ENCODE results near the gene AGAP5. TPM values are rescaled to one million over a fixed set of nuclear protein-coding genes. Genes with fewer than 3 reads are reported as not detected.
"Not testable (repeated sequence)": the region's sequence is repeated elsewhere in the genome, so short reads cannot be mapped to it uniquely, and the experiment has no call there.

The AGAP5 gene
- total and polyA plus RNA-seq, 2 of the 8 experiments (the other 6 are each of a cell fraction or from before 2014, with no cell fraction given) = 5.4 to 6.0 TPM

DNA sequence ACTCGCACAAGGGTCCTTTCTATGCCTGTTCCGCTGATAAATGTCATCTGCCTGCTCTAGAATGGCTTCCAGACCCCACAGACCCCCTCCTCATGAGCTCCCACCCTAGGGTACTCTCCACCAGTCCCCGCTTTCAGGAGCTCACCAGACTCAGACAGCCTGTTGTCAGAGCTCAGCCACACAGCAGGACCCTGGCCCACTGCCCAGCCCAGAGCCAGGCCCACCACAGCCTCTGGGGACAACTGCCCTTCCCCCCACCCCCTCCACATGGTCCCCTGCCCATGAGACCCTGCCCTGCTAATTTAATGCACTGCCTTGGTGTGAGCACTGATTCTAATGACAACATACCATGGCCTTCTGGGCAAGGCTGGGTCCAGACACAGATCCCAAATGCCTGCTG is 32.3 kb downstream of the AGAP5 start:
- H3K4ac ChIP-seq (replicated peaks; ENCODE audit: insufficient read length, low read depth, low read length); H4K20me1 ChIP-seq (replicated peaks in 1 of 2; ENCODE audit: control insufficient read depth in 1 of 2, insufficient read depth in 2 of 2, low read length in 2 of 2); H3K4me2 ChIP-seq (ENCODE audit: insufficient read depth in 1 of 2, low read depth in 2 of 2, low read length in 2 of 2); H2BK12ac ChIP-seq (ENCODE audit: low read depth, low read length); H2BK120ac ChIP-seq (replicated peaks; ENCODE audit: low read depth, low read length); H2AFZ ChIP-seq (ENCODE audit: low read length); H3K9me3 ChIP-seq (ENCODE audit: insufficient read depth in 2 of 2, low read depth in 1 of 2, low read length in 1 of 2); H2BK20ac ChIP-seq (ENCODE audit: low read length); DNase-seq (ENCODE audit: low read depth in 1 of 2, low spot score in 2 of 2); H4K91ac ChIP-seq (replicated peaks; ENCODE audit: insufficient read length, low read length); H3K56ac ChIP-seq (replicated peaks; ENCODE audit: insufficient read length, low read depth, low read length); FAIRE-seq; H3K79me1 ChIP-seq (ENCODE audit: low read depth, low read length); H3K18ac ChIP-seq (ENCODE audit: extremely low read depth, low read length); H3K9ac ChIP-seq (replicated peaks in 1 of 4; ENCODE audit: extremely low read depth in 1 of 4, low read depth in 3 of 4, low read length in 3 of 4); H3K27ac ChIP-seq (ENCODE audit: low read depth, low read length); POLR2A ChIA-PET (ENCODE audit: partially characterized antibody); H3K36me3 ChIP-seq (ENCODE audit: control insufficient read depth in 2 of 4, insufficient read depth in 4 of 4, low read length in 3 of 4); H3K23me2 ChIP-seq (ENCODE audit: low read depth, low read length); H2AK5ac ChIP-seq (ENCODE audit: low read depth, low read length); H3K4me1 ChIP-seq (replicated peaks in 1 of 4; ENCODE audit: control insufficient read depth in 3 of 4, insufficient read depth in 4 of 4, low read length in 3 of 4); H3K79me2 ChIP-seq (ENCODE audit: control insufficient read depth in 1 of 2, insufficient read depth in 2 of 2, low read length in 2 of 2); H4K8ac ChIP-seq (ENCODE audit: extremely low read depth, insufficient read depth, low read length); H3K4me3 ChIP-seq (ENCODE audit: extremely low read depth in 1 of 4, insufficient read depth in 2 of 4, low read depth in 3 of 4, low read length in 4 of 4); H3K23ac ChIP-seq (ENCODE audit: insufficient read length); H3K27me3 ChIP-seq (replicated peaks in 1 of 4; ENCODE audit: control insufficient read depth in 3 of 4, extremely low read depth in 1 of 4, insufficient read depth in 3 of 4, low read length in 3 of 4); CTCF ChIA-PET (ENCODE audit: partially characterized antibody); H2BK5ac ChIP-seq (ENCODE audit: low read depth, low read length); H3K14ac ChIP-seq (ENCODE audit: insufficient read length); H2BK15ac ChIP-seq (ENCODE audit: low read length); H4K5ac ChIP-seq (ENCODE audit: insufficient read length, low read depth, low read length): not testable (repeated sequence)
- 100% methylated on average over 1 of the region's 3 CpGs; no CpG with 5 or more reads in 1 of the 2 experiments for WGBS, 2 experiments (ENCODE audit: extremely low coverage in 1 of 2, insufficient coverage in 1 of 2, insufficient read length in 1 of 2, insufficient replicate concordance in 2 of 2, low coverage in 1 of 2, low lambda C conversion rate in 2 of 2, missing lambda C conversion rate in 1 of 2)
